K562 (cell line): ENCODE data around the gene MAB21L3. TPM values are rescaled to one million over a fixed set of nuclear protein-coding genes. Genes with fewer than 3 reads are reported as not detected.
A peak's percentile ranks its signal among the peaks of the same experiment; 100 is the strongest.

Source experiments
- CHD2 ChIP-seq: IDR thresholded peaks from 2 replicates; pipeline ENCODE4 v1.6.1; 2011; ENCODE audit warnings: low read depth, low read length
- CTBP1 ChIP-seq: fragments of 450-650 bp; IDR thresholded peaks from 2 replicates; pipeline ENCODE4 v1.6.1; 2016; ENCODE audit warnings: borderline replicate concordance
- ELF4 ChIP-seq: fragments of 450-650 bp; formaldehyde crosslinking; IDR thresholded peaks from 2 replicates; pipeline ENCODE4 v1.4.0; 2022; ENCODE audit warnings: missing genetic modification characterization
- ESRRA ChIP-seq: fragments of 450-650 bp; IDR thresholded peaks from 2 replicates; pipeline ENCODE4 v1.6.1; 2014; ENCODE audit warnings: low read depth, mild to moderate bottlenecking, moderate library complexity, borderline replicate concordance
- ETV1 ChIP-seq: fragments of 450-650 bp; conservative IDR thresholded peaks from 2 replicates; pipeline ENCODE4 v1.6.1; 2016; ENCODE audit warnings: missing genetic modification characterization, control low read depth, low read depth, missing compliant biosample characterization
- FOS ChIP-seq: IDR thresholded peaks from 3 replicates; pipeline ENCODE4 v1.6.1; 2011; ENCODE audit not compliant: insufficient read length; ENCODE audit errors: extremely low read depth
- HNRNPK ChIP-seq: fragments of 200-400 bp; formaldehyde crosslinking; IDR thresholded peaks from one replicate; pipeline ENCODE4 v1.6.1; 2018; ENCODE audit warnings: mild to moderate bottlenecking, low read depth, low read length; ENCODE audit not compliant: poor library complexity, severe bottlenecking
- HNRNPUL1 ChIP-seq: fragments of 200-400 bp; formaldehyde crosslinking; IDR thresholded peaks from 2 replicates; pipeline ENCODE4 v1.6.1; 2017; ENCODE audit warnings: low read length
- KAT7 ChIP-seq: sonication (generic); formaldehyde crosslinking; IDR thresholded peaks from 2 replicates; pipeline ENCODE4 v1.8.0; 2022; ENCODE audit warnings: missing genetic modification reagents, mild to moderate bottlenecking, borderline replicate concordance
- PHB2 ChIP-seq: fragments of 450-650 bp; IDR thresholded peaks from 2 replicates; pipeline ENCODE4 v1.6.1; 2017; ENCODE audit warnings: low read depth
- PRPF4 ChIP-seq: fragments of 200-400 bp; formaldehyde crosslinking; IDR thresholded peaks from one replicate; pipeline ENCODE4 v1.6.1; 2017; ENCODE audit warnings: low read length, low read depth, mild to moderate bottlenecking; ENCODE audit not compliant: insufficient read depth, poor library complexity, severe bottlenecking
- SPI1 ChIP-seq: IDR thresholded peaks from 2 replicates; pipeline ENCODE4 v1.6.1; 2011; ENCODE audit warnings: low read depth, low read length, control low read depth, borderline replicate concordance
- STAT5A ChIP-seq: IDR thresholded peaks from 2 replicates; pipeline ENCODE4 v1.6.1; 2012; ENCODE audit warnings: low read length, inconsistent platforms, borderline replicate concordance
- TFAM ChIP-seq: fragments of 250-450 bp; sonication (Bioruptor Pico); conservative IDR thresholded peaks from 2 replicates; pipeline ENCODE4 v1.5.0; 2021; ENCODE audit warnings: mild to moderate bottlenecking, moderate library complexity
- THRA ChIP-seq: fragments of 450-650 bp; IDR thresholded peaks from 2 replicates; pipeline ENCODE4 v1.6.1; 2017; ENCODE audit warnings: mild to moderate bottlenecking, moderate library complexity
- TRIM25 ChIP-seq: fragments of 450-650 bp; IDR thresholded peaks from 2 replicates; pipeline ENCODE4 v1.7.0; 2016; ENCODE audit warnings: borderline replicate concordance
- ZNF263 ChIP-seq: sonication (generic); formaldehyde crosslinking; IDR thresholded peaks from 2 replicates; pipeline ENCODE4 v1.8.0; 2022; ENCODE audit warnings: mild to moderate bottlenecking, missing genetic modification reagents, borderline replicate concordance
- ZNF592 ChIP-seq: fragments of 450-650 bp; IDR thresholded peaks from 2 replicates; pipeline ENCODE4 v1.6.1; 2017; ENCODE audit warnings: antibody characterized with exemption, mild to moderate bottlenecking
- polyA plus RNA-seq, 8 experiments: library from polyadenylated mRNA; depleted of rRNA in 4 of 8; stranded (reverse) in 5 of 8; unstranded in 3 of 8; fragments of >200 nt; fragmentation: Nextera tagmentation in 2 of 8; fragmentation: Illumina TruSeq in 1 of 8; extraction: Ambion mirVana in 2 of 8; extraction: Trizol in 1 of 8; gene quantifications; 2 replicates each; pipeline versions ENCODE4 v1.2.1 to v1.2.3, GENCODE V29; 2011 to 2014; ENCODE audit warnings: inconsistent platforms in 1 of 8, missing spikeins in 1 of 8
- total RNA-seq, 7 experiments: library from RNA; depleted of rRNA in 6 of 7; stranded (reverse); fragments of >200 nt in 6 of 7; fragmentation: Illumina TruSeq in 2 of 7; extraction: Trizol in 2 of 7; gene quantifications; 2 replicates each; pipeline versions ENCODE4 v1.2.1 to v1.2.3, GENCODE V29; 2011 to 2021; ENCODE audit warnings: low replicate concordance in 1 of 7

MAB21L3 gene
- total and polyA plus RNA-seq, 9 of the 15 experiments (the other 6 are each of a cell fraction or from before 2014, with no cell fraction given), result not detected

GRCh38 chr1:116131866-116132605 is 20.8 kb downstream of the MAB21L3 start (continued):
- TF ChIP-seq THRA (no peak), SPI1 (no peak), TFAM (CRISPR knock-in tag) (no peak), ETV1 (tag) (no peak), ELF4 (no peak), FOS (no peak), PRPF4 (no peak), HNRNPUL1 (no peak), KAT7 (CRISPR knock-in tag) (no peak), ESRRA (no peak), CTBP1 (peak; percentile 39; the same call in 1 of the 2 replicates), HNRNPK (no peak), PHB2 (no peak), ZNF592 (no peak), ZNF263 (no peak), CHD2 (no peak), STAT5A (peak; percentile 17; the same call in 1 of the 2 replicates), TRIM25 (no peak)
